SKM-1 (cell line): ENCODE data around the gene IRX6.

Experiments used
- DNase-seq: peaks from one replicate; lab custom pipeline; 2025; ENCODE audit not compliant: unreplicated experiment; lab: John Stamatoyannopoulos, UW

The IRX6 gene

DNA sequence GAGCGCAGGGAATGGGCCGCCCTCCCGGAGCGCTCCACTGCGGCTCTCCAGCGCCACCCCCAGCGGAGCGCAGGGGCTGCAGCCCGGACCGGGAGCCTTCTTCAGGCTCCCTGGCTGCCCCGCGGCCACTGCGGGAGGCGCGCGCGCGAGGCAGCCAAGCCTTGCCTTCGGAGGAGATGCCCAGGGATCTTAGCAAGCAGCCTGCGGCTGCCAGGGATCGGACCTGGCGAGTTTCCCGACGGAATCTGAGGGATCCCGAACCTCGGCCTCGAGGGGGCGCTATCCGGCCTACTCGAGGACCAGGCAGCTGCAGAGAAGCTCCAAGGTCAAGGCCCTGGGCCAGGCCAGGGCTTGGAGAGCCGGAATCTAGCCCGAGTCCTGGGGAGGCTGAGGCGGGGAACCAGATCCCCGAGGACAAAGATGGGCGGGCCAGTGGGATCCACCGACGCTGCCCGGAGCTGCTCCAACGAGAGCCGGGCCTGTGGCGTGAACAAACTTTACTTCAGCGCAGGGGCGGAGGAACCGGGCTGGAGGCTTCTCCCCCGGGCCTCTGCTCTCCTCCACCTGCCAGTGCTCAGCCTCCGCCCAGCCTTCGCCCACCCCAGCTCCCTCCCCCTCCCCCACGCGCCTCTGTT lies at the start of gene IRX6:
Gene IRX6, plus strand, starts transcription at position 567 of the 635 bp plus-strand sequence. CDS start 889 bp downstream, outside the sequence.
- no peak for DNase-seq

- DNase-seq = no peak
These were observed 49.6 kb upstream of the IRX6 start for GRCh38 chr16:55274391-55274790.

GRCh38 chr16:55275167-55275566 lies 48.8 kb upstream of the IRX6 start:
- no peak for DNase-seq

DNA sequence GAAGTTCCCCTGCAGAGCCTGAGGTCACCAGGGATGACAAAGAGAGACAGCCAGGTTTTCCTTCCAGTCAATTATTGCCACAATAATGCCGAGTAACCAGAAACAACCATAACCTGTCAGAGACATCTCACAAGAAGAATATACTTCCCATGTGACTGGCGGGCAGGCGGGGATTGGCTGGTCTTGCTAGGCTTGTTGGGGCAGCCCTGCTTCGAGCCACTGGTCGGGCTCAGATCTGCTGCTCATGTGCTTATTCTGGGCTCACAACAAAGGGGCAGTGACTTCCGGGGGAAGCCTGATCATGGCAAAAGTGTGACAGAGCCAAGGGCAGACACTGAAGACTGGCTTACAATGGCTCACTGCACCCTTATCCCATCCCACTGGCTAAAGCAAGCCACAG lies 48.1 kb upstream of the IRX6 start:
- DNase-seq = no peak

- DNase-seq = no peak
These were observed 46.5 kb upstream of the IRX6 start for GRCh38 chr16:55277536-55277935.

DNA sequence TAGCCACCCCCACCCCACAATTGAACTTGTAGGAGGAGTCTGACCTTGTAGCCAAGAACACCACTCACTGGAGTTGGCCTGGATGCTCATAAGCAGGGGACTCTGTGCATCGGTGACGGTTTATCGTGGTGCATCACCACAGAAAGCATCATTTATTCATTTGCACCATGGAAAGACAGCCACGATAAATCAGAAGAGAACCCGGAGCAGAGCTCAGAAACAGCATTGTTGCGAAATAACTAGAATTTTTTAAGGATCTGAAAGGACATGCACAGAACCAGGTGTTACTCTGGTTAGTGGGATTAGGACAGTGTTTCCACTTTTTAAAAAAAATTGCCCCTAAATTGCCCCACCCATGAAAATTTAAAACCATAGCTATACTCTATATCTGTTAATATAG lies 44.4 kb upstream of the IRX6 start:
- DNase-seq = no peak

GRCh38 chr16:55280587-55280986 lies 43.4 kb upstream of the IRX6 start:
- no peak for DNase-seq

- DNase-seq = peak; percentile 29
These were observed 41.6 kb upstream of the IRX6 start for GRCh38 chr16:55282441-55282840.

GRCh38 chr16:55283812-55284717 lies 39.9 kb upstream of the IRX6 start:
- no peak for DNase-seq

DNA sequence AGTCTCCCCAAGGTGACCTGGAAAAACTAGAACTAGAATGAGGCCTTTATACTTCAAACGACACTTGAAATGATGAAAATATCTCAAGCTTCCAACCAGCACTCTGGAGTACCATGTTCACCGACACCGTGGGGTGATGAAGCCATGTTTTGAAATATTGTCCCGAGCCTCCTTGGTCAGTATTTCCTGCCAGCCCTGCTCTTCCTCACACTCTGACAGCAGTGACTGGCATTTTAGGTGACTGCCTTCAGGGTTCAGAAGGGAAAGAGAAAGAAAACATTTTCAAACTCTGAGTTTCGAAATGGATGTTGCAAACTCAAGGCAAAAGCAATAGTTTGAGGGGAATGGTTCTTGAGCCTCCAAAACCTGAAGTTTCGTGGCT lies 39.3 kb upstream of the IRX6 start:
- DNase-seq = no peak

DNA sequence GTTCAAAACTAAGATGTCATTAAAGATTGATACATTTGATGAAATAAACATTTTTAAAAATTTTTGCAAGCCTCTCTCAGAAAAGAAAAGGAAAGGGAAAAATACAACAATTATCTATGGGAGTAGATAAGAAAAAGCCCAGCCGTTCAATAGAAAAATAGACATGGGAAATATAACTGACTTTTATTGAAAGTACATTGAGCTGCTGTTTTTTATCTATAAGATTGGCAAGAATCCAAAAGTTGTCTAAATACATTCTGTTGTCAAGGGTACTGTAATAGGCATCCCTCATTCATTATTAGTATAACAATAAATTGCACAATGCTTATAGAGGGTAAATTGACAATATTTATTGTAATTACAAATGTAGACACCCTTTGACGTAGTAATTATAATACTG lies 38.4 kb upstream of the IRX6 start:
- no peak for DNase-seq

DNA sequence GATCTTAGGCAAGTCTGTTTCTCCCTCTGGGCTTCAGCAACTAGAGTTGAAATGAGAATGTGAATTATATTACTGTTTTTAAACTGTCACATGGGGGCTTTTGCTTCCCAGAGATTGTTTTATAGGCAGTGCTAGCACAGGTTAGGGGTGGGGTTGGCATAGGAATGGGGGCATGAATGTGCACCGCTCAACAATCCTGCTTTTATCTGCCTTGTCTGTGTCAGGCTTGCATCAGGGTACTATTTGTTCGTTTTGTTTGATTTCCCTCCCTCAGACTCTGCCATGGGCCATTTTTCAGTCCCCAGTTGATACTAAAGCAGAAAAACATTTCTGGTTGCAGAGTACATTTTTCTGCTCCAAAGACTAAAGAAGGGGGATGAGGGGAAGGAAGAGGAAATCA lies 34.6 kb upstream of the IRX6 start:
- DNase-seq = no peak

DNA sequence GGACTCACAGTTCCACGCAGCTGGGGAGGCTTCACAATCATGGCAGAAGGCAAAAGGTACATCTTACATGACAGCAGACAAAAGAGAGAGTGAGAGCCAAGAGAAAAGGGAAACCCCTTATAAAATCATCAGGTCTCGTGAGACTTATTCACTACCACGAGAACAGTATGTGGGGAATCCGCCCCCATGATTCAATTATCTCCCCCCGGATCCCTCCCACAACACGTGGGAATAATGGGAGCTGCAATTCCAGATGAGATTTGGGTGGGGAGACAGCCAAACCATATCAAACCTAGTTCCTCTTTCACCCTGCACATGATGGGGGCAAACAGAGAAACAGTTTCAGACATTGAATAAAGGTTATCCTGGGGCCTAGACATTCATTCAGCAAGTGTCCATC lies 32.2 kb upstream of the IRX6 start:
- DNase-seq = no peak

DNA sequence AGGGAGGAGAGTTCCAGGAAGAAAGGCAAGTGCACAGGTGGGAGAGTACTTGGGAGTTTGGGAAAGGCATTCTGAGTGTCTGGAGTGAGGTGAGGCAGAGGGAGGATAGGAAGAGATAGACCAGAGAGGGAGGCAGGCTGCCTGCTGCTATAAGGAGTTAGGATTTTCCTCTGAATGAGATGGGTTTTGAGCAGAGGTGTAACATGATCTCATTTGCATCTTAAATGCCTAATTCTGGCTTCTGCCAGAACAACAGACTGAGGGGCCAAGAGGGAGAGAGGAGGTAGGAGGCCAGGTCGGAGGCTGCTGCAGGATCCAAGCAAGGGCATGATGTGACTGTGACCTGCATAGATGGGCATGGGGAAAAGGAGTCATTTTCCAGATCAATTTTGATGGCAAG lies 31.5 kb upstream of the IRX6 start:
- no peak for DNase-seq

DNA sequence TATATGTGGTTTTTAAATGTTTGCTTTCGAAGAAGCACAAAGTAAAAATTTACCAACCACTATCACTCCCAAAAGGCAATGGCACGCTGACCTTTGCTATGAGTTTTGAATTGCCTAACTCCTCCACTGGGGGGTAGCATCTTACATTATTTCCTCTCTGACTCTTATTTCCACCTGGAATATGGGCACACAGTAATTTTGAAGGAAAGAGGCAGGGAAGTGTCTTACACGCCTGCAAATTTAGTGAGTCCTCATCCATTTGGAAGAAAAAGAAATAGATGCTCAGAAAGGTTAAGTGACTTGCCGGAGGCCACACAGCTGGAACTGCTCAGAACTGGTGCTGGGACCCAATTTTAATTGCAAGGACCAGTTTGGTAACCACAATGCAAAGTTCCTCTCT lies 29.9 kb upstream of the IRX6 start:
- no peak for DNase-seq

GRCh38 chr16:55294931-55295342 lies 29.1 kb upstream of the IRX6 start:
- no peak for DNase-seq

GRCh38 chr16:55297062-55297909 lies 26.7 kb upstream of the IRX6 start:
- no peak for DNase-seq

GRCh38 chr16:55297910-55298479 lies 26.0 kb upstream of the IRX6 start:
- DNase-seq = no peak

GRCh38 chr16:55301385-55302008 lies 22.5 kb upstream of the IRX6 start:
- DNase-seq = peak; percentile 51

DNA sequence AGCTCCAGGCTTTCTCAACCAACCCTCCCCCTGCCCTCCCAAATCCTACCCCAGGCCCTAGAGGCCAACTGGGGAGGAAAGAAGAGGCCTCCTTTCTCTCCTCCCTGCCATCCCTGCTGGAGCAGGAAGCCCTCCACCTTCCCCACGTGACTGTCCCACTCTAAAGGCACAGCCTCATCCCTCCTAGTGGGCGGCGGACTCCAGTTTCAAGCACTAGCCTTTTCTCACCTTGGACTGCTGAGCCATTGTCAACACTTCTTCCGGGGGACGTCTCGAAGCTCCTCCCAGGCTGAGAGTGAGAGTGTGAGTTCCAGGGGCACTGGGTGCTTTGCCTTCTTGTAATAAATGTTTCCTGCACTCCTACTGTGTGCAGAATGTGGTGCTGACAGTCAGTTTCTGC lies 21.4 kb upstream of the IRX6 start:
- DNase-seq = no peak

- DNase-seq = no peak
These were observed 15.0 kb upstream of the IRX6 start for GRCh38 chr16:55308973-55309372.
